Coronary artery (tissue), 2 donors: ENCODE results near the gene TRAPPC6A.

ENCODE experiments used
- DNase-seq: peaks from one replicate; pipeline ENCODE4 v3.0.0-alpha.2; 2017; ENCODE audit warnings: low spot score
- H3K27ac ChIP-seq, 2 donors: fragments of 200-600 bp; sonication (generic); one replicate each; pipeline ENCODE4 v1.5.1; 2016 to 2019
- H3K4me3 ChIP-seq: fragments of 200-600 bp; sonication (generic); 2 replicates; pipeline ENCODE4 v1.5.1; 2016; ENCODE audit warnings: mild to moderate bottlenecking, moderate library complexity
- TF ChIP-seq, protein P1 (sequence below): fragments of 200-600 bp; sonication (generic); IDR thresholded peaks from one replicate; pipeline ENCODE4 v1.5.1; 2019; ENCODE audit warnings: antibody characterized with exemption

The TRAPPC6A gene

DNA sequence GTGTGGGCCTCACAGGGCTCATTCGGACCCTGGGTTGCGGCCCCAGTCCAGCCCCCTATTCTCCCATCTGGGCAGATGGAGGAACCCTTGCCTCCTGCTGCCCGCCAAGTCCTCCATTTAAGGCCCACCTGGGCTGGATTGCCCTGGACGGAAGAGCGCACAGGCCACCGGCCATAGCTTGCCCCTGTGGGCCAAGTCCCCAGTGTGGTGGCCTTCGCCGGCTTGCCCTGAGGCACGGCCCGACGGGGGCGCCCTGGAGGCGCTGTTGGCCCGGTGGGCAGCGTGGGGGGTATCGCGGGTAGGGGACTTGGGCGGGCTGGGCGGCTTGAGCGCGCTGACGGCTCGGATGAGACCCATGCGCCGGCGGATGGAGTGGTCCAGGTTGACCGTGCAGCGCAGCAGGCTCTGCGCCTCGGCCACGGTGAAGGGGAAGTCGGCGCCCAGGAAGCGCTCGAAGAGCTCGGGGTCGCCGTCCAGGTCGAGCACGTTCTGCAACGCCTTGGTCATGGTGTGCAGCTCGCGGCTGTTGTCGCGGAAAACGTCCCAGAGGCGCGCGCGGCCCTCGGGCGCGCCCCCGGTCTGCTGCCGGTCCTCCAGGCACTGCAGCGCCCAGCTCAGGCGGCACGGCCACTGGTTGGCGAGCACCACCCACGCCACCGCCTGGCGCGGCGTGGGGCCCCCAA lies 26.1 kb downstream of the TRAPPC6A start:
- TF ChIP-seq, protein P1, sequence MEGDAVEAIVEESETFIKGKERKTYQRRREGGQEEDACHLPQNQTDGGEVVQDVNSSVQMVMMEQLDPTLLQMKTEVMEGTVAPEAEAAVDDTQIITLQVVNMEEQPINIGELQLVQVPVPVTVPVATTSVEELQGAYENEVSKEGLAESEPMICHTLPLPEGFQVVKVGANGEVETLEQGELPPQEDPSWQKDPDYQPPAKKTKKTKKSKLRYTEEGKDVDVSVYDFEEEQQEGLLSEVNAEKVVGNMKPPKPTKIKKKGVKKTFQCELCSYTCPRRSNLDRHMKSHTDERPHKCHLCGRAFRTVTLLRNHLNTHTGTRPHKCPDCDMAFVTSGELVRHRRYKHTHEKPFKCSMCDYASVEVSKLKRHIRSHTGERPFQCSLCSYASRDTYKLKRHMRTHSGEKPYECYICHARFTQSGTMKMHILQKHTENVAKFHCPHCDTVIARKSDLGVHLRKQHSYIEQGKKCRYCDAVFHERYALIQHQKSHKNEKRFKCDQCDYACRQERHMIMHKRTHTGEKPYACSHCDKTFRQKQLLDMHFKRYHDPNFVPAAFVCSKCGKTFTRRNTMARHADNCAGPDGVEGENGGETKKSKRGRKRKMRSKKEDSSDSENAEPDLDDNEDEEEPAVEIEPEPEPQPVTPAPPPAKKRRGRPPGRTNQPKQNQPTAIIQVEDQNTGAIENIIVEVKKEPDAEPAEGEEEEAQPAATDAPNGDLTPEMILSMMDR, result no peak
- peak overlapping the region; percentile 62 for H3K4me3 ChIP-seq

DNA sequence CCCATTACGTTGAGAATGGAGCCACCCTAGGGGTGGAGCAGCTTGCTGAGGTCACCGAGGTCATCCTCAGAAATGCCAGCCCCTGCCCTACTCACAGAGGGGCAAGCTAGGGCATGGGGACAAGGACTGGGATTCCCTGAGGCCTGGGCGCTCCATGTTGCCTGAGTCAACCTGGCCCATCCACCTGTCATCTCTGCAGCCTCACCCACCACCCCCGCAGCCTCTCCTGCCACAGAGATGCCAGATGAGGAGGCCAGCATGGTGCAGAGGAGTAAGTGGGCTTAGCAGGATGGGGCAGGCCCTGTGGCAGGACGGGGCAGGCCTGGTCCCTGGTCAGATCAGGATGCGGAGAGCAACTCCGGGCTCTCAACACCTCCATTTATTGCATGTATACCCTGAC lies 26.7 kb downstream of the TRAPPC6A start:
- no peak for DNase-seq
- H3K4me3 ChIP-seq, result no peak overlapping the region
- no peak overlapping the region for H3K27ac ChIP-seq
- TF ChIP-seq, protein P1, result no peak

More for the DNA sequence above, 26.1 kb downstream of the TRAPPC6A start:
- H3K27ac ChIP-seq, result no peak overlapping the region
- no peak for DNase-seq

- no peak for DNase-seq
- Histone ChIP-seq H3K4me3 (no peak overlapping the region), H3K27ac (no peak overlapping the region)
- TF ChIP-seq, protein P1, result no peak
Measured at GRCh38 chr19:45150751-45151281, 27.2 kb downstream of the TRAPPC6A start.

GRCh38 chr19:45150180-45150579 lies 27.9 kb downstream of the TRAPPC6A start:
- DNase-seq, result no peak
- TF ChIP-seq, protein P1, result no peak
- no peak overlapping the region for H3K4me3 ChIP-seq
- no peak overlapping the region for H3K27ac ChIP-seq

DNA sequence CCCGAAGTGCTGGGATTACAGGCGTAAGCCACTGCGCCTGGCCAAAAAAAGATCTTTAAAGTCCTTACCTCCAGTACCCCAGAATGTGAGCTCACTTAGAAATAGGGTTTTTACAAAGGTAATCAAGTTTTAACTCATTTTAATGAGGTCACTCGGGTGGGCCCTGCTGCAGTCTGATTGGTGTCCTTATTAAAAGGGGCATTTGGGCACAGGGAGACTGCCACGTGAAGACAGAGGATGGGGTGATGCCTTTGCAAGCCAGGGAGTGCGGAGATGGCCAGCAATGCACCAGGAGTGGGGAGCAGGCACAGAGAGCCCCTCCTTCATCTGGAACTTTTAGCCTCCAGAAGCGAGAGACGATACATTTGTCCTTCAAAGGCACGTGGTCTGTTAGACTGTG lies 28.9 kb downstream of the TRAPPC6A start:
- TF ChIP-seq, protein P1, result no peak
- Histone ChIP-seq H3K27ac (no peak overlapping the region), H3K4me3 (no peak overlapping the region)
- DNase-seq, result no peak

DNA sequence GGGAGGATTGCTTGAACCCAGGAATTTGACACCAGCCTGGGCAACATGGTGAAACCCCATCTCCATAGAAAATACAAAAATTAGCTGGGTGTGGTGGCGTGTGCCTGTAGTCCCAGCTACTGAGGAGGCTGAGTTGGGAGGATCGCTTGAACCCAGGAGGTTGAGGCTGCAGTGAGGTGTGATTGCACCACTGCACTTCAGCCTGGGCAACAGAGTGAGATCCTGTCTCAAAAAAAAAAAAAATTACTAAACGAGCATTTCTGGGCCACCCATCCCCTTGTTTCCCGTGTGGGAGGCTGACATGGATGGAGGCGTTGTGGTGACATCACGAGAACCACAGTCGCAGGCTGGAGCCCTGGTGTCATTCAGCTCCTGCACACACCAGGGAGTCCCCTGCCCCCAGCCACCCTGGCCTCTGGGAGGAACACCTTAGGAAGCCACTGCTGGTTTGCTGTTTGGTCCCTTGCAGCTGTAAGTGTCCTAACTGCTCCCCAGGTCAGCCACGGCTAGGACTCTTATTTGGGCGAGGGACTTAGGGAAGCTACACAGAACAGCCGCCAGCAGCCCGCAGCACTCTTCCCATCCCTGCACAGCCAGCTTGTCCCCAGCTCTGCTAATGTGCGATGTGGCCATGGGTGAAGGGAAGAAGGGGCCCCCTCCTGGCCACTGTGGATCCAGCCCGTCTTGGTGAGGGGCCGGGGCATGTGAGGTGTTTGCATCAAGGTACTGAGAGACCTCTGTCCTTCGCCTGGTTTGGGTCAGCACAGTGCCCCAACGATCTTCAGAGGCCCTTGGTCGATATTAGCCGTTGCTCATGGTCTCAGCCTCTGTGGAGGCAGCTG lies 30.0 kb downstream of the TRAPPC6A start:
- TF ChIP-seq, protein P1, result no peak
- no peak overlapping the region for H3K27ac ChIP-seq
- H3K4me3 ChIP-seq, result no peak overlapping the region
- no peak for DNase-seq
